ENCODE data around the gene TRAF3IP3. TPM values are rescaled to one million over a fixed set of nuclear protein-coding genes. Genes with fewer than 3 reads are reported as not detected.

The TRAF3IP3 gene
- total and polyA plus RNA-seq, 2 of the 13 experiments (the other 11 are each of a cell fraction or from before 2014, with no cell fraction given): not detected

DNA sequence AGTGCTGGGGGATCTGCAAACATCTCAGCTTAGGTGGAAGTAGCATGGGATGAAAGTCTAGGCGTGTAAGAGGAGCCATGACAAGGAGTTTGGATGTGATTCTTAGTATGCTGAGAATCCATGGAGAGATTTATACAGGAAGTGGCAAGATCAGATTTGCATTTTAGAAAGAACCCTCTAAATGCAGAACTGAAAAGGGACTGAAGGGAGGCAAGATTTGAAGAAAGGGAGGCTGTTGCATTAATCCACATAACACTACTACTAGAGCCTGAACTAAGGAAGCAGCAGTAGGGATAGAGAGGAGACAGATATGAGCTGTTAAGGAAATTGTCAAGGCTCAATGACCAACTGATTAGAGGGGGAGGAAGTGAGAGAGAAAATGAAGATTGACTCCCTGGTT lies 18.7 kb downstream of the TRAF3IP3 start (continued):
- TF ChIP-seq, protein P1, sequence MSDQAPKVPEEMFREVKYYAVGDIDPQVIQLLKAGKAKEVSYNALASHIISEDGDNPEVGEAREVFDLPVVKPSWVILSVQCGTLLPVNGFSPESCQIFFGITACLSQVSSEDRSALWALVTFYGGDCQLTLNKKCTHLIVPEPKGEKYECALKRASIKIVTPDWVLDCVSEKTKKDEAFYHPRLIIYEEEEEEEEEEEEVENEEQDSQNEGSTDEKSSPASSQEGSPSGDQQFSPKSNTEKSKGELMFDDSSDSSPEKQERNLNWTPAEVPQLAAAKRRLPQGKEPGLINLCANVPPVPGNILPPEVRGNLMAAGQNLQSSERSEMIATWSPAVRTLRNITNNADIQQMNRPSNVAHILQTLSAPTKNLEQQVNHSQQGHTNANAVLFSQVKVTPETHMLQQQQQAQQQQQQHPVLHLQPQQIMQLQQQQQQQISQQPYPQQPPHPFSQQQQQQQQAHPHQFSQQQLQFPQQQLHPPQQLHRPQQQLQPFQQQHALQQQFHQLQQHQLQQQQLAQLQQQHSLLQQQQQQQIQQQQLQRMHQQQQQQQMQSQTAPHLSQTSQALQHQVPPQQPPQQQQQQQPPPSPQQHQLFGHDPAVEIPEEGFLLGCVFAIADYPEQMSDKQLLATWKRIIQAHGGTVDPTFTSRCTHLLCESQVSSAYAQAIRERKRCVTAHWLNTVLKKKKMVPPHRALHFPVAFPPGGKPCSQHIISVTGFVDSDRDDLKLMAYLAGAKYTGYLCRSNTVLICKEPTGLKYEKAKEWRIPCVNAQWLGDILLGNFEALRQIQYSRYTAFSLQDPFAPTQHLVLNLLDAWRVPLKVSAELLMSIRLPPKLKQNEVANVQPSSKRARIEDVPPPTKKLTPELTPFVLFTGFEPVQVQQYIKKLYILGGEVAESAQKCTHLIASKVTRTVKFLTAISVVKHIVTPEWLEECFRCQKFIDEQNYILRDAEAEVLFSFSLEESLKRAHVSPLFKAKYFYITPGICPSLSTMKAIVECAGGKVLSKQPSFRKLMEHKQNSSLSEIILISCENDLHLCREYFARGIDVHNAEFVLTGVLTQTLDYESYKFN (CRISPR knock-in tag; conservative IDR thresholded peaks at IDR 0.05): no peak
- TF ChIP-seq ZNF674 (CRISPR knock-in tag; IDR thresholded peaks at IDR 0.05; ENCODE audit: low read depth): no peak
- TF ChIP-seq NAIF1 (CRISPR knock-in tag; IDR thresholded peaks at IDR 0.05; ENCODE audit: borderline replicate concordance): no peak
- TF ChIP-seq NCOA1 (CRISPR knock-in tag; IDR thresholded peaks at IDR 0.05): no peak
- TF ChIP-seq, protein P2, sequence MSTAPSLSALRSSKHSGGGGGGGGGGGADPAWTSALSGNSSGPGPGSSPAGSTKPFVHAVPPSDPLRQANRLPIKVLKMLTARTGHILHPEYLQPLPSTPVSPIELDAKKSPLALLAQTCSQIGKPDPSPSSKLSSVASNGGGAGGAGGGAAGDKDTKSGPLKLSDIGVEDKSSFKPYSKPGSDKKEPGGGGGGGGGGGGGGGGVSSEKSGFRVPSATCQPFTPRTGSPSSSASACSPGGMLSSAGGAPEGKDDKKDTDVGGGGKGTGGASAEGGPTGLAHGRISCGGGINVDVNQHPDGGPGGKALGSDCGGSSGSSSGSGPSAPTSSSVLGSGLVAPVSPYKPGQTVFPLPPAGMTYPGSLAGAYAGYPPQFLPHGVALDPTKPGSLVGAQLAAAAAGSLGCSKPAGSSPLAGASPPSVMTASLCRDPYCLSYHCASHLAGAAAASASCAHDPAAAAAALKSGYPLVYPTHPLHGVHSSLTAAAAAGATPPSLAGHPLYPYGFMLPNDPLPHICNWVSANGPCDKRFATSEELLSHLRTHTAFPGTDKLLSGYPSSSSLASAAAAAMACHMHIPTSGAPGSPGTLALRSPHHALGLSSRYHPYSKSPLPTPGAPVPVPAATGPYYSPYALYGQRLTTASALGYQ (CRISPR knock-in tag; IDR thresholded peaks at IDR 0.05): no peak
- no peak for TF ChIP-seq ZBTB3 (CRISPR knock-in tag; IDR thresholded peaks at IDR 0.05; ENCODE audit: borderline replicate concordance, low read depth)
- no peak for TF ChIP-seq NFE2L1 (CRISPR knock-in tag; IDR thresholded peaks at IDR 0.05; ENCODE audit: borderline replicate concordance)

DNA sequence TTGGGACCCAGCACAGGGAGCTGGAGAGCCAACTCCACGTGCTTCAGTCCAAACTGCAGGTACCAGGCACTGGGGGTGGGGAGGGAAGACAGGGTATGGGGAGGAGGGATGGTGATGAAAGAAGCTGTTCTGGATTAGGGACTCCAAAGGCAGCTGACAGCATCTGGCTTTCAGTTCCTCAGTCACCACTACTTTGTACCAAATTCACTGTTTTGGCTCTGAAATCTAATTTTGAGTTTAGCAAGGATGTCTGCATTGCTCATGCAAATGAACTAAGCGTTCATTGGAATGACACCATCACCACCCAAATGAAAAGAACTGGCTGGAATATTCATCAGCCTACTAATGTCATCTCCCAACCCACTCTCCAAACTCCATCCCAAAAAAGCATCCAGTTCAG lies 19.8 kb downstream of the TRAF3IP3 start:
- ChIA-PET POLR2A (no interaction called here), CTCF (ENCODE audit: low intra/inter-chr PET ratio, low total read pairs) (no interaction called here)
- H3K27me3 ChIP-seq (ENCODE audit: control insufficient read depth in 1 of 2, insufficient read depth in 2 of 2, low read length in 2 of 2): no peaks in the 10 kb centered on the region
- DNase-seq (ENCODE audit: low spot score) (no peak), ATAC-seq (no peak), FAIRE-seq (no peak)
- no peaks in the 10 kb centered on the region for H3K79me2 ChIP-seq (ENCODE audit: insufficient read depth, low read length)
- H2AFZ ChIP-seq (ENCODE audit: low read length): no peak overlapping the region
- BruUV-seq (replicated peaks): no TSS peak
- WGBS (ENCODE audit: low lambda C conversion rate): 4% methylated on average over 2 of the region's 2 CpGs
- in situ Hi-C loops (cut with HindIII; ENCODE audit: extremely low pct_ligation_motif_present, low pct_unique_long_range_greater_than_20kb) (no loop called here), intact Hi-C loops (cut with micrococcal nuclease; ENCODE audit: unreplicated experiment) (no loop called here)
- no peak overlapping the region for H3K4me2 ChIP-seq (ENCODE audit: low read depth, low read length)
- no peaks in the 10 kb centered on the region for H3K4me1 ChIP-seq (ENCODE audit: insufficient read depth, low read length)
- H4K20me1 ChIP-seq (ENCODE audit: insufficient read depth, low read length): no peaks in the 10 kb centered on the region
- no peaks in the 10 kb centered on the region for H3K36me3 ChIP-seq (replicated peaks in 1 of 2; ENCODE audit: control insufficient read depth in 1 of 2, insufficient read depth in 2 of 2, low read length in 2 of 2)
- no peak overlapping the region for H3K4me3 ChIP-seq (replicated peaks in 1 of 3; ENCODE audit: insufficient read depth in 1 of 3, low read depth in 2 of 3, low read length in 3 of 3)
- no peak overlapping the region for H3K27ac ChIP-seq (ENCODE audit: extremely low read length, insufficient read depth, low read length)
- peaks cover 8% of the 10 kb centered on the region; the same call in 1 of the 2 replicates for H3K9me3 ChIP-seq (ENCODE audit: low read length)
- no peak overlapping the region for H3K9ac ChIP-seq (ENCODE audit: insufficient read depth, low read depth, low read length)
- TF ChIP-seq ZNF720 (CRISPR knock-in tag; IDR thresholded peaks at IDR 0.05) (no peak), POLR2AphosphoS5 (IDR thresholded peaks at IDR 0.05; ENCODE audit: low read depth, low read length) (no peak), SOX6 (IDR thresholded peaks at IDR 0.05) (no peak), SOX6 (CRISPR knock-in tag; IDR thresholded peaks at IDR 0.05) (no peak), ZSCAN29 (CRISPR knock-in tag; conservative IDR thresholded peaks at IDR 0.05) (no peak), ZFYVE20 (CRISPR knock-in tag; IDR thresholded peaks at IDR 0.05; ENCODE audit: borderline replicate concordance, low read depth) (no peak), ZNF7 (CRISPR knock-in tag; IDR thresholded peaks at IDR 0.05) (no peak)
- TF ChIP-seq, protein P3, sequence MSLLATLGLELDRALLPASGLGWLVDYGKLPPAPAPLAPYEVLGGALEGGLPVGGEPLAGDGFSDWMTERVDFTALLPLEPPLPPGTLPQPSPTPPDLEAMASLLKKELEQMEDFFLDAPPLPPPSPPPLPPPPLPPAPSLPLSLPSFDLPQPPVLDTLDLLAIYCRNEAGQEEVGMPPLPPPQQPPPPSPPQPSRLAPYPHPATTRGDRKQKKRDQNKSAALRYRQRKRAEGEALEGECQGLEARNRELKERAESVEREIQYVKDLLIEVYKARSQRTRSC (CRISPR knock-in tag; IDR thresholded peaks at IDR 0.05; ENCODE audit: low read depth): no peak
- TF ChIP-seq, protein P1 (CRISPR knock-in tag; conservative IDR thresholded peaks at IDR 0.05): no peak

Data from HepG2 (cell line).